Coronary artery (tissue), 2 donors: Measurements from ENCODE around the gene CDKN1B.
A peak's percentile ranks its signal among the peaks of the same experiment; 100 is the strongest.

Experiments used
- DNase-seq: peaks from one replicate; pipeline ENCODE4 v3.0.0-alpha.2; 2017; ENCODE audit warnings: low spot score
- H3K27ac ChIP-seq, 2 donors: fragments of 200-600 bp; sonication (generic); one replicate each; pipeline ENCODE4 v1.5.1; 2016 to 2019
- H3K4me3 ChIP-seq: fragments of 200-600 bp; sonication (generic); 2 replicates; pipeline ENCODE4 v1.5.1; 2016; ENCODE audit warnings: mild to moderate bottlenecking, moderate library complexity
- TF ChIP-seq, protein P1 (sequence below): fragments of 200-600 bp; sonication (generic); IDR thresholded peaks from one replicate; pipeline ENCODE4 v1.5.1; 2019; ENCODE audit warnings: antibody characterized with exemption

CDKN1B gene

DNA sequence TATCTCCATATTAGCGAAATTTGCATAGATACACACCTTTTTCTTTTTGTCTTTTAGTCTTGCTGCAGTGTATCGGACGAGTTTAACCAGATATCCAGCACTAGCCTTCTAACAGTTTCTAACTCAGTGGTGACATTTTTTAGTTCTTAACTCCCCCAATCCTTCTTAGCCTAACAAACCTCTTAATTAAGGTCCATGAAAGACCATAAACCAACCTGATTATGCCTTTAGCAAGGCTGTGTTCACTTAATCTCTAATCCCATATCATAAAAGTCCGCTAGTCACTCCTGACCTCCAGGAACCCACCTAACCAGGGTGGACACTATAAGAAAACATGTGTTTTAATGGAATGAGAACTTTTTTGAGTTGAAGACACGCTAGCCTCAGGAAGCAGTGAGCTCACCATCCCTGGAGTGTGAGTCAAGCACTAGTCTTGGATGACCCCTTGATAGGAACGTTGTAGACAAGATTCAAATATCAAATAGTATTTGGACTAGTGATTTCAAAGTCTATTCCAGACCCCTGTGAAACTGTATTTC lies 9.5 kb downstream of the CDKN1B start:
- no peak for DNase-seq
- peak overlapping the region; percentile 46 to 100 for H3K27ac ChIP-seq
- H3K4me3 ChIP-seq, result peak overlapping the region; percentile 84
- TF ChIP-seq, protein P1, sequence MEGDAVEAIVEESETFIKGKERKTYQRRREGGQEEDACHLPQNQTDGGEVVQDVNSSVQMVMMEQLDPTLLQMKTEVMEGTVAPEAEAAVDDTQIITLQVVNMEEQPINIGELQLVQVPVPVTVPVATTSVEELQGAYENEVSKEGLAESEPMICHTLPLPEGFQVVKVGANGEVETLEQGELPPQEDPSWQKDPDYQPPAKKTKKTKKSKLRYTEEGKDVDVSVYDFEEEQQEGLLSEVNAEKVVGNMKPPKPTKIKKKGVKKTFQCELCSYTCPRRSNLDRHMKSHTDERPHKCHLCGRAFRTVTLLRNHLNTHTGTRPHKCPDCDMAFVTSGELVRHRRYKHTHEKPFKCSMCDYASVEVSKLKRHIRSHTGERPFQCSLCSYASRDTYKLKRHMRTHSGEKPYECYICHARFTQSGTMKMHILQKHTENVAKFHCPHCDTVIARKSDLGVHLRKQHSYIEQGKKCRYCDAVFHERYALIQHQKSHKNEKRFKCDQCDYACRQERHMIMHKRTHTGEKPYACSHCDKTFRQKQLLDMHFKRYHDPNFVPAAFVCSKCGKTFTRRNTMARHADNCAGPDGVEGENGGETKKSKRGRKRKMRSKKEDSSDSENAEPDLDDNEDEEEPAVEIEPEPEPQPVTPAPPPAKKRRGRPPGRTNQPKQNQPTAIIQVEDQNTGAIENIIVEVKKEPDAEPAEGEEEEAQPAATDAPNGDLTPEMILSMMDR, result no peak

DNA sequence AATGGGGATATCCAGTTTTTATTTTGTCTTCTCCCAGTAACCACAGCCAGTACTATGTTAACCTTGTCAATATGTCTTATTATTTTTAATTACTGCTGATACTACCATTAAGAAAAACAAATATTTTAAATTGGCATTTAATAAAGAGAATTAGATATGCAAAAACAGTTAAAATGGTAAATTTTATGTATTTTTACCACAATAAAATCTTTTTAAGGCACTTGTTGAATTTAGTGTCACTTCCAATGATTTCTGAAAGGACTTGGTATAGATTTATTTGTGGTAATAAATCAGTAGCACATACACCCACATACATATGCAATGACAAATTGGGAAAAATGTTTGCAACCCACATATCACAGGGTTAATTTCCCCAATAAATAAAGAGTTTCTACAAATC lies 14.0 kb downstream of the CDKN1B start:
- DNase-seq, result no peak
- no peak overlapping the region for H3K27ac ChIP-seq
- TF ChIP-seq, protein P1, result no peak
- no peak overlapping the region for H3K4me3 ChIP-seq

- DNase-seq, result no peak
- TF ChIP-seq, protein P1, result no peak
- Histone ChIP-seq H3K4me3 (no peak overlapping the region), H3K27ac (no peak overlapping the region)
Measured at GRCh38 chr12:12731785-12732184, 14.6 kb downstream of the CDKN1B start.

DNA sequence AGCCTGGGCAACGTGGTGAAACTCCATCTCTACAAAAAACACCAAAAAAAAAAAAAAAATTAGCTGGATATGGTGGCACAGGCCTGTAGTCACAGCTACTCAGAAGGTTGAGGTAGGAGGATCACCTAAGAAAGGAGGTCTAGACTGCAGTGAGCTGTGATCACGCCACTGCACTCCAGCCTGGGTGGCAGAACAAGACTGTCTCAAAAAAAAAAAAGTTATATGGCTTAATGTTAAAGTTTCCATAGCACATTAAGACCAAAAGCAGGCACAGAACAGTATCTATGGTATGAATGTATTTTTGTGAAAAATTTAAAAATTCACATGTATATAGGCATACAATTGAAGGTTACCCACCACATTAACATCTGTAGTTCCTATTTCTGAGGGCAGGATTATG lies 15.9 kb downstream of the CDKN1B start:
- Histone ChIP-seq H3K4me3 (no peak overlapping the region), H3K27ac (no peak overlapping the region)
- TF ChIP-seq, protein P1, result no peak
- DNase-seq, result no peak

GRCh38 chr12:12734054-12734453 lies 16.9 kb downstream of the CDKN1B start:
- peak overlapping the region; percentile 9 for H3K4me3 ChIP-seq
- peak overlapping the region; percentile 49 to 64 for H3K27ac ChIP-seq
- TF ChIP-seq, protein P1, result no peak
- no peak for DNase-seq

- Histone ChIP-seq H3K27ac (peak overlapping the region; percentile 49 to 64), H3K4me3 (peak overlapping the region; percentile 9)
- DNase-seq, result no peak
- TF ChIP-seq, protein P1, result no peak
Measured at GRCh38 chr12:12734561-12735071, 17.4 kb downstream of the CDKN1B start.

DNA sequence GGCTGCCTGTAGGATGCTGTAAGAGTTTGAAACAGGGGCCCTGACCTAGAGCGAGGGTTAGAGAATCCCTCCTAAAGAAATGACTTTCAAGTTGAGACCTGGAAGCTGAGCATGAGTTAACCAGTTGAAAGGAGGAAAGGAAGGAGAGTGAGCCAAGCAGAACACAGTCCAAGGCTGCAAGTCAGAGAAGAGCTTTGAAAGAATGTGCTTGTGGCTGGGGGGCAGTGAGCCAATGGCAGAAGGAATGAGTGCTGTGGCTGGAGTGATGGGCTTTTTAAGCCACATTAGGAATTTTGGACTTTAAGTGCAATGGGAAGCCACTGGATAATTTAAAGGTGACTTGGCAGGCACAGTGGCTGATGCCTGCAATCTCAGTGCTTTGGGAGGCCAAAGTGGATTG lies 18.1 kb downstream of the CDKN1B start:
- no peak for DNase-seq
- no peak overlapping the region for H3K4me3 ChIP-seq
- H3K27ac ChIP-seq, result no peak overlapping the region
- TF ChIP-seq, protein P1, result no peak
